Neuronal stem cell (in vitro differentiated cells): ENCODE data around the gene PARP2.

Experiments used
- DNase-seq: peaks from one replicate; pipeline ENCODE4 v3.0.0-alpha.2; 2013; ENCODE audit warnings: low spot score
- H2AFZ ChIP-seq: one replicate; pipeline ENCODE4 v1.6.1; 2013; ENCODE audit warnings: mild to moderate bottlenecking, low read length, inconsistent platforms
- H2AK5ac ChIP-seq: 2 replicates; pipeline ENCODE4 v1.6.1; 2013; ENCODE audit warnings: low read depth, mild to moderate bottlenecking, inconsistent platforms, low read length, moderate library complexity, mixed read lengths
- H2BK120ac ChIP-seq: 2 replicates; pipeline ENCODE4 v1.6.1; 2013; ENCODE audit warnings: low read depth, mild to moderate bottlenecking, inconsistent platforms, low read length, moderate library complexity, mixed read lengths
- H2BK12ac ChIP-seq: one replicate; pipeline ENCODE4 v1.6.1; 2013; ENCODE audit warnings: low read length, inconsistent platforms
- H2BK15ac ChIP-seq: 2 replicates; pipeline ENCODE4 v1.6.1; 2013; ENCODE audit warnings: mild to moderate bottlenecking, low read length, inconsistent platforms, mixed read lengths
- H2BK5ac ChIP-seq: one replicate; pipeline ENCODE4 v1.6.1; 2013; ENCODE audit warnings: inconsistent platforms, mild to moderate bottlenecking, low read length, moderate library complexity
- H3K14ac ChIP-seq: one replicate; pipeline ENCODE4 v1.6.1; 2013; ENCODE audit warnings: low read length, inconsistent platforms
- H3K18ac ChIP-seq: 2 replicates; pipeline ENCODE4 v1.6.1; 2013; ENCODE audit warnings: low read length, inconsistent platforms
- H3K23ac ChIP-seq: 2 replicates; pipeline ENCODE4 v1.6.1; 2013; ENCODE audit warnings: low read depth, mild to moderate bottlenecking, mixed read lengths, low read length, inconsistent platforms; ENCODE audit not compliant: poor library complexity
- H3K27ac ChIP-seq: replicated peaks from 3 replicates; pipeline ENCODE4 v1.5.1; 2013; ENCODE audit warnings: low read length, inconsistent platforms
- H3K27me3 ChIP-seq, 3 experiments: 2 replicates each; pipeline ENCODE4 v1.6.1; 2013; ENCODE audit warnings: low read length in 3 of 3, mild to moderate bottlenecking in 2 of 3, inconsistent platforms in 1 of 3, low read depth in 1 of 3, mixed read lengths in 1 of 3, moderate library complexity in 1 of 3; ENCODE audit not compliant: control insufficient read depth in 3 of 3, insufficient read depth in 3 of 3
- H3K36me3 ChIP-seq, 2 donors: replicated peaks in 1 of 2; 2 replicates each; pipeline ENCODE4 v1.6.1; 2013; ENCODE audit warnings: low read length in 2 of 2; ENCODE audit not compliant: control insufficient read depth in 2 of 2, insufficient read depth in 2 of 2
- H3K4ac ChIP-seq: 2 replicates; pipeline ENCODE4 v1.6.1; 2013; ENCODE audit warnings: inconsistent platforms, mild to moderate bottlenecking, low read length, moderate library complexity
- H3K4me1 ChIP-seq, 2 donors: 1 replicate in 1 of 2; 2 replicates in 1 of 2; pipeline ENCODE4 v1.6.1; 2013; ENCODE audit warnings: low read length in 2 of 2, low read depth in 1 of 2; ENCODE audit not compliant: control insufficient read depth in 2 of 2, insufficient read depth in 1 of 2
- H3K4me2 ChIP-seq: one replicate; pipeline ENCODE4 v1.6.1; 2013; ENCODE audit warnings: mild to moderate bottlenecking, low read length, inconsistent platforms; ENCODE audit not compliant: insufficient read depth, poor library complexity, severe bottlenecking
- H3K4me3 ChIP-seq, 2 donors: 2 replicates each; pipeline ENCODE4 v1.5.1; 2013; ENCODE audit warnings: low read length in 2 of 2, mild to moderate bottlenecking in 2 of 2, inconsistent platforms in 1 of 2, moderate library complexity in 1 of 2
- H3K79me1 ChIP-seq: one replicate; pipeline ENCODE4 v1.6.1; 2013; ENCODE audit warnings: low read depth, mild to moderate bottlenecking, inconsistent platforms, low read length, moderate library complexity
- H3K9ac ChIP-seq: one replicate; pipeline ENCODE4 v1.6.1; 2013; ENCODE audit warnings: mild to moderate bottlenecking, low read depth, low read length, inconsistent platforms; ENCODE audit not compliant: poor library complexity
- H3K9me3 ChIP-seq, 2 donors: replicated peaks in 1 of 2; 2 replicates each; pipeline versions ENCODE3 to v1.6.1; 2013; ENCODE audit warnings: low read length in 2 of 2, mild to moderate bottlenecking in 2 of 2, inconsistent platforms in 1 of 2, low read depth in 1 of 2, mixed read lengths in 1 of 2, moderate library complexity in 1 of 2; ENCODE audit not compliant: control insufficient read depth in 2 of 2, insufficient read depth in 1 of 2
- H4K8ac ChIP-seq: one replicate; pipeline ENCODE4 v1.6.1; 2013; ENCODE audit warnings: low read depth, mild to moderate bottlenecking, inconsistent platforms, low read length, moderate library complexity
- H4K91ac ChIP-seq: one replicate; pipeline ENCODE4 v1.6.1; 2013; ENCODE audit warnings: low read length, low read depth, mild to moderate bottlenecking, inconsistent platforms; ENCODE audit not compliant: poor library complexity
- WGBS, 2 donors: extraction: QIAGEN DNeasy Blood & Tissue Kit; methylation state at CpG; one replicate each; pipeline ENCODE4 v1.1.7; 2013; ENCODE audit warnings: missing lambda C conversion rate in 2 of 2, mixed read lengths in 1 of 2; ENCODE audit not compliant: insufficient read length in 2 of 2, insufficient replicate concordance in 1 of 2; ENCODE audit errors: extremely low coverage in 2 of 2; 5-methylcytosine and 5-hydroxymethylcytosine counted together

PARP2 gene

GRCh38 chr14:20327005-20327869 lies 16.2 kb upstream of the PARP2 start:
- DNase-seq: peak; percentile 45
- Histone ChIP-seq H4K8ac (no peak overlapping the region), H2BK12ac (no peak overlapping the region), H3K4ac (no peak overlapping the region), H2AK5ac (no peak overlapping the region), H2BK15ac (no peak overlapping the region), H3K36me3 (peaks cover 19 to 83% of the 10 kb centered on the region in 2 donors), H3K9ac (no peak overlapping the region), H3K4me1 (peaks cover 2 to 3% of the 10 kb centered on the region in 2 donors), H3K4me2 (no peak overlapping the region), H4K91ac (no peak overlapping the region), H3K23ac (no peak overlapping the region), H3K27ac (no peak overlapping the region), H2AFZ (no peak overlapping the region), H2BK120ac (no peak overlapping the region), H2BK5ac (no peak overlapping the region), H3K79me1 (no peaks in the 10 kb centered on the region), H3K9me3 (no peaks in the 10 kb centered on the region), H3K18ac (no peak overlapping the region), H3K14ac (no peak overlapping the region), H3K27me3 (no peaks in the 10 kb centered on the region), H3K4me3 (no peak overlapping the region)
- no CpG with 5 or more reads among the region's 8 CpGs for WGBS, 2 donors

GRCh38 chr14:20328705-20329104 lies 14.7 kb upstream of the PARP2 start:
- Histone ChIP-seq H2BK15ac (no peak overlapping the region), H2BK5ac (no peak overlapping the region), H3K27me3 (no peaks in the 10 kb centered on the region), H2BK120ac (no peak overlapping the region), H2BK12ac (no peak overlapping the region), H3K4me2 (no peak overlapping the region), H3K36me3 (peaks cover 16 to 71% of the 10 kb centered on the region in 2 donors), H3K79me1 (no peaks in the 10 kb centered on the region), H3K23ac (no peak overlapping the region), H3K18ac (no peak overlapping the region), H3K14ac (no peak overlapping the region), H4K8ac (no peak overlapping the region), H3K4me1 (peaks cover 2 to 3% of the 10 kb centered on the region in 2 donors), H3K27ac (no peak overlapping the region), H3K9me3 (no peaks in the 10 kb centered on the region), H3K4ac (no peak overlapping the region), H3K9ac (no peak overlapping the region), H2AFZ (no peak overlapping the region), H3K4me3 (no peak overlapping the region), H4K91ac (no peak overlapping the region), H2AK5ac (no peak overlapping the region)
- WGBS, 2 donors: no CpG with 5 or more reads among the region's 2 CpGs
- DNase-seq: no peak

- no CpG with 5 or more reads among the region's 2 CpGs for WGBS, 2 donors
- H3K4me1 ChIP-seq: peaks cover 2 to 3% of the 10 kb centered on the region in 2 donors
- no peaks in the 10 kb centered on the region for H3K9me3 ChIP-seq
These were observed 14.1 kb upstream of the PARP2 start for GRCh38 chr14:20329355-20329754.

GRCh38 chr14:20331053-20331613 lies 12.3 kb upstream of the PARP2 start:
- Histone ChIP-seq H2AFZ (no peak overlapping the region), H3K79me1 (no peaks in the 10 kb centered on the region), H3K27me3 (no peaks in the 10 kb centered on the region), H3K4me3 (peak overlapping the region in 1 of 2 donors; percentile 35), H3K4ac (no peak overlapping the region), H3K4me2 (no peak overlapping the region), H3K4me1 (peaks cover 2 to 3% of the 10 kb centered on the region in 2 donors), H3K14ac (no peak overlapping the region), H3K36me3 (peaks cover 10 to 48% of the 10 kb centered on the region in 2 donors), H2AK5ac (no peak overlapping the region), H2BK12ac (no peak overlapping the region), H2BK5ac (no peak overlapping the region), H3K27ac (no peak overlapping the region), H4K91ac (no peak overlapping the region), H3K9me3 (no peaks in the 10 kb centered on the region), H4K8ac (no peak overlapping the region), H2BK120ac (no peak overlapping the region), H3K18ac (no peak overlapping the region), H3K23ac (no peak overlapping the region), H2BK15ac (no peak overlapping the region), H3K9ac (no peak overlapping the region)
- WGBS, 2 donors: no CpG with 5 or more reads among the region's 2 CpGs
- no peak for DNase-seq

More at GRCh38 chr14:20329355-20329754, 14.1 kb upstream of the PARP2 start:
- Histone ChIP-seq H2BK12ac (no peak overlapping the region), H3K36me3 (peaks cover 15 to 65% of the 10 kb centered on the region in 2 donors), H3K27ac (no peak overlapping the region), H3K79me1 (no peaks in the 10 kb centered on the region), H3K4me2 (no peak overlapping the region), H4K8ac (no peak overlapping the region), H3K4ac (no peak overlapping the region), H3K18ac (no peak overlapping the region), H3K9ac (no peak overlapping the region), H2AFZ (no peak overlapping the region), H3K27me3 (no peaks in the 10 kb centered on the region), H3K14ac (no peak overlapping the region), H2AK5ac (no peak overlapping the region), H2BK5ac (no peak overlapping the region), H3K4me3 (no peak overlapping the region), H2BK15ac (no peak overlapping the region), H4K91ac (no peak overlapping the region), H2BK120ac (no peak overlapping the region), H3K23ac (no peak overlapping the region)
- DNase-seq: no peak
